Central memory CD8-positive, alpha-beta T cell (primary cell): ENCODE measurements around the gene CCDC116.
"Not testable (repeated sequence)": the region's sequence is repeated elsewhere in the genome, so short reads cannot be mapped to it uniquely, and the experiment has no call there.

Source experiments
- ATAC-seq: fragments of 150-1000 bp; cut with Tn5 transposase; replicated peaks from 2 replicates; pipeline ENCODE4 v1.10.0; 2022; ENCODE audit warnings: mild to moderate bottlenecking, moderate FRiP score, moderate number of reproducible peaks; ENCODE audit not compliant: poor library complexity, severe bottlenecking; ENCODE audit errors: extremely low read depth
- DNase-seq, 2 donors: peaks; one replicate each; pipeline ENCODE4 v3.0.0; 2021; ENCODE audit warnings: low spot score in 2 of 2
- H3K27ac Mint-ChIP-seq: one replicate; pipeline ENCODE4 v1.8.0; 2022; ENCODE audit warnings: low read depth, mild to moderate bottlenecking, moderate library complexity, mixed read lengths
- H3K27me3 Mint-ChIP-seq: one replicate; pipeline ENCODE4 v1.8.0; 2022; ENCODE audit warnings: mixed read lengths
- H3K36me3 Mint-ChIP-seq: one replicate; pipeline ENCODE4 v1.8.0; 2022; ENCODE audit warnings: mild to moderate bottlenecking, moderate library complexity, mixed read lengths; ENCODE audit not compliant: insufficient read depth
- H3K4me1 Mint-ChIP-seq: one replicate; pipeline ENCODE4 v1.8.0; 2022; ENCODE audit warnings: mixed read lengths
- H3K4me3 Mint-ChIP-seq: one replicate; pipeline ENCODE4 v1.8.0; 2022; ENCODE audit warnings: mild to moderate bottlenecking, moderate library complexity, mixed read lengths
- H3K9me3 Mint-ChIP-seq: one replicate; pipeline ENCODE4 v1.8.0; 2022; ENCODE audit warnings: mixed read lengths

CCDC116 gene

GRCh38 chr22:21596356-21597135 lies 36.0 kb upstream of the CCDC116 start:
- H3K36me3 Mint-ChIP-seq = peaks cover 48% of the 10 kb centered on the region
- not testable (repeated sequence) for H3K9me3 Mint-ChIP-seq, H3K4me3 Mint-ChIP-seq, H3K27ac Mint-ChIP-seq, ATAC-seq, DNase-seq, H3K27me3 Mint-ChIP-seq
- H3K4me1 Mint-ChIP-seq = peaks cover 62% of the 10 kb centered on the region

- H3K9me3 Mint-ChIP-seq = no peaks in the 10 kb centered on the region
- H3K4me3 Mint-ChIP-seq = no peak overlapping the region
- no peak for DNase-seq
- peaks cover 48% of the 10 kb centered on the region for H3K36me3 Mint-ChIP-seq
- no peaks in the 10 kb centered on the region for H3K27me3 Mint-ChIP-seq
- H3K4me1 Mint-ChIP-seq = peaks cover 61% of the 10 kb centered on the region
- no peak for ATAC-seq
- peak overlapping the region; percentile 36 for H3K27ac Mint-ChIP-seq
These were observed 34.3 kb upstream of the CCDC116 start for GRCh38 chr22:21598302-21598701.

- Mint-ChIP-seq H3K27me3 (no peaks in the 10 kb centered on the region), H3K4me3 (no peak overlapping the region), H3K36me3 (peaks cover 44% of the 10 kb centered on the region), H3K4me1 (peaks cover 51% of the 10 kb centered on the region), H3K9me3 (no peaks in the 10 kb centered on the region), H3K27ac (peak overlapping the region; percentile 32)
- DNase-seq (no peak), ATAC-seq (no peak)
These were observed 33.3 kb upstream of the CCDC116 start for GRCh38 chr22:21599053-21599893.

- no peaks in the 10 kb centered on the region for H3K27me3 Mint-ChIP-seq
- H3K27ac Mint-ChIP-seq = peak overlapping the region; percentile 16
- no peak for ATAC-seq
- no peaks in the 10 kb centered on the region for H3K9me3 Mint-ChIP-seq
- H3K4me3 Mint-ChIP-seq = no peak overlapping the region
- peaks cover 43% of the 10 kb centered on the region for H3K4me1 Mint-ChIP-seq
- no peak for DNase-seq
- H3K36me3 Mint-ChIP-seq = peaks cover 24% of the 10 kb centered on the region
These were observed 30.0 kb upstream of the CCDC116 start for GRCh38 chr22:21602579-21602978.

GRCh38 chr22:21603973-21604372 lies 28.6 kb upstream of the CCDC116 start:
- DNase-seq (no peak), ATAC-seq (no peak)
- H3K9me3 Mint-ChIP-seq = no peaks in the 10 kb centered on the region
- H3K27me3 Mint-ChIP-seq = no peaks in the 10 kb centered on the region
- H3K27ac Mint-ChIP-seq = no peak overlapping the region
- H3K4me3 Mint-ChIP-seq = no peak overlapping the region
- H3K36me3 Mint-ChIP-seq = peaks cover 17% of the 10 kb centered on the region
- H3K4me1 Mint-ChIP-seq = peaks cover 37% of the 10 kb centered on the region

- peaks cover 14% of the 10 kb centered on the region for H3K36me3 Mint-ChIP-seq
- DNase-seq (no peak), ATAC-seq (no peak)
- H3K27me3 Mint-ChIP-seq = no peaks in the 10 kb centered on the region
- H3K4me3 Mint-ChIP-seq = no peak overlapping the region
- no peak overlapping the region for H3K27ac Mint-ChIP-seq
- H3K4me1 Mint-ChIP-seq = peaks cover 29% of the 10 kb centered on the region
- no peaks in the 10 kb centered on the region for H3K9me3 Mint-ChIP-seq
These were observed 26.5 kb upstream of the CCDC116 start for GRCh38 chr22:21605887-21606564.

- no peak for ATAC-seq
These were observed 25.8 kb upstream of the CCDC116 start for GRCh38 chr22:21606775-21607174.

GRCh38 chr22:21609556-21610157 lies 22.9 kb upstream of the CCDC116 start:
- not testable (repeated sequence) for H3K27ac Mint-ChIP-seq

More at GRCh38 chr22:21606775-21607174, 25.8 kb upstream of the CCDC116 start:
- Mint-ChIP-seq H3K27ac (peak overlapping the region; percentile 82), H3K36me3 (peaks cover 20% of the 10 kb centered on the region), H3K4me1 (peaks cover 35% of the 10 kb centered on the region), H3K4me3 (no peak overlapping the region), H3K27me3 (no peaks in the 10 kb centered on the region), H3K9me3 (no peaks in the 10 kb centered on the region)
- no peak for DNase-seq

GRCh38 chr22:21611210-21611977 lies 21.2 kb upstream of the CCDC116 start:
- H3K9me3 Mint-ChIP-seq = no peaks in the 10 kb centered on the region
- ATAC-seq (no peak), DNase-seq (no peak)
- H3K4me3 Mint-ChIP-seq = peak overlapping the region; percentile 17
- H3K36me3 Mint-ChIP-seq = peaks cover 42% of the 10 kb centered on the region
- no peaks in the 10 kb centered on the region for H3K27me3 Mint-ChIP-seq
- H3K4me1 Mint-ChIP-seq = peaks cover 38% of the 10 kb centered on the region
- H3K27ac Mint-ChIP-seq = no peak overlapping the region

More at GRCh38 chr22:21609556-21610157, 22.9 kb upstream of the CCDC116 start:
- not testable (repeated sequence) for ATAC-seq, H3K9me3 Mint-ChIP-seq, H3K4me3 Mint-ChIP-seq, DNase-seq, H3K27me3 Mint-ChIP-seq
- H3K4me1 Mint-ChIP-seq = peaks cover 38% of the 10 kb centered on the region
- H3K36me3 Mint-ChIP-seq = peaks cover 33% of the 10 kb centered on the region

GRCh38 chr22:21612858-21613257 lies 19.7 kb upstream of the CCDC116 start:
- Mint-ChIP-seq H3K4me1 (peaks cover 33% of the 10 kb centered on the region), H3K36me3 (peaks cover 45% of the 10 kb centered on the region), H3K4me3 (no peak overlapping the region), H3K27me3 (no peaks in the 10 kb centered on the region), H3K27ac (peak overlapping the region; percentile 35), H3K9me3 (no peaks in the 10 kb centered on the region)
- DNase-seq = no peak
- ATAC-seq = no peak

GRCh38 chr22:21613553-21614233 lies 18.9 kb upstream of the CCDC116 start:
- ATAC-seq = no peak
- H3K4me3 Mint-ChIP-seq = no peak overlapping the region
- DNase-seq = no peak
- H3K4me1 Mint-ChIP-seq = peaks cover 31% of the 10 kb centered on the region
- no peaks in the 10 kb centered on the region for H3K9me3 Mint-ChIP-seq
- peaks cover 48% of the 10 kb centered on the region for H3K36me3 Mint-ChIP-seq
- H3K27me3 Mint-ChIP-seq = no peaks in the 10 kb centered on the region
- no peak overlapping the region for H3K27ac Mint-ChIP-seq
